RPMI8226 (cell line): ENCODE measurements around the gene HSDL2.
"Not testable (repeated sequence)": the region's sequence is repeated elsewhere in the genome, so short reads cannot be mapped to it uniquely, and the experiment has no call there.

Source experiments
- DNase-seq: peaks from one replicate; pipeline ENCODE4 v3.0.0-alpha.2; 2015

HSDL2 gene

DNA sequence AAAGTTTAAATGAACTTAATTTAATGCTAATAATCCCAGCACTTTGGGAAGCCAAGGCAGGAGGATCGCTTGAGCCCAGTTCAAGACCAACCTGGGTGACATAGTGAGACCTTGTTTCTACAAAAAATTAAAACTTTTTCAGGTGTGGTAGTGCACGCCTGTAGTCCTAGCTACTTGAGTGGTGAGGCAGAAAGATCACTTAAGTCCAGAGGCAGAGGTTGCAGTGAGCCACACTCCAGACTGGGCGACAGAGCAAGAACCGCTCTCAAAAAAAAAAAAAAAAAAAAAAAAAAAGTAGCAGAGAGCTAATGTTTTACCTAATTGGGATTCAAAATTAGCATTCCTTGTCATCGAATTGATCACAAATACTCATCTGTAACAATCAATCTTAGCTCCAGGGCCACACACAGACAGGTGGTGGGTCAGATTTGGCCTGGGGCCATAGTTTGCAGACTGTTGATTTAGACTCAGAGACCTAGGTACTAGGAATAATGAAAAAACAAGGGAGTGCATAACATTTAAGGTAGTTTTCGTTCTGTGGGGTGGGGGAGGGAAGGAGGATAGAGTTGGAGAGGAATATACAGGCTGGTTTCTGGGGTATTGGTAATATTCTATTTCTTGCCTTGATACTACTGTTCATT is 21.4 kb downstream of the HSDL2 start:
- DNase-seq, result no peak

DNA sequence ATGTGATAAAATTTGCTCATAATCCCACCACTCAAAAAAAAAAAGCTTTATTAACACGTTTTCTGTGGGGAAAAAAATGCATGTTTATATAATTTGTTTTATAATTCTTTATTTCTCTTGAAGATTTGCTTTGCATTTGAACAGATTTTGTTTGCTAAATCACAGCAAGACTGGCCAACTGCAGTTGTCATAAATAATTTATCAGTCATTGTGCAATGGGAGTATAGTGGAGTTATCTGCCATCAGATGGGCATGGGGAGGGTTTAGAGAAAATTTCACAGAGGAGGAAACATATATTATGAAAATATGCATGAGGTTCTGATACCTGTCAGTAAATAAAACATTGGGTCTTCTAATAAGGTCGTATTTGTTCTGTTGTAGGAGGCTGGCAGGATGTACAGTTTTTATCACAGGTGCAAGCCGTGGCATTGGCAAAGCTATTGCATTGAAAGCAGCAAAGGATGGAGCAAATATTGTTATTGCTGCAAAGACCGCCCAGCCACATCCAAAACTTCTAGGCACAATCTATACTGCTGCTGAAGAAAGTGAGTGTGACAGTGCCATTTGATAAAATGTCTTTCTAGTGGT is 23.8 kb downstream of the HSDL2 start:
- no peak for DNase-seq

GRCh38 chr9:112404508-112404932 is 24.6 kb downstream of the HSDL2 start:
- DNase-seq, result no peak

DNA sequence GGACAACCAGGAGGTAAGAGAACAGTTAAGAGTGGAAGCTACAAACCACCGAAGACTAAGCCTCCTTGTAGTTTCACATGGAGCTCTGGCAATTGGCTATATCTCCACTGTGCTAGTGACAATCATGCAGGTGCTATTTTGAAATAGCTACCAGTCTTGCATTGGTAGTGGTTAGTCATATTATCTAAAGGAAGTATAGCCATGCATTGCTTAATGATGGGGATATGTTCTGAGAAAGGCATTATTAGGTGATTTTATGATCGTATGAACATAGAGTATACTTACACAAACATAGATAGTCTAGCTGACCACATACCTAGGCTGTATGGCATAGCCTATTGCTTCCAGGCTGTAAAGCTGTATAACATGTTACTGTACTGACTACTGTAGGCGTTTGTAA is 28.4 kb downstream of the HSDL2 start:
- no peak for DNase-seq

GRCh38 chr9:112408819-112409218 is 28.9 kb downstream of the HSDL2 start:
- DNase-seq, result no peak

DNA sequence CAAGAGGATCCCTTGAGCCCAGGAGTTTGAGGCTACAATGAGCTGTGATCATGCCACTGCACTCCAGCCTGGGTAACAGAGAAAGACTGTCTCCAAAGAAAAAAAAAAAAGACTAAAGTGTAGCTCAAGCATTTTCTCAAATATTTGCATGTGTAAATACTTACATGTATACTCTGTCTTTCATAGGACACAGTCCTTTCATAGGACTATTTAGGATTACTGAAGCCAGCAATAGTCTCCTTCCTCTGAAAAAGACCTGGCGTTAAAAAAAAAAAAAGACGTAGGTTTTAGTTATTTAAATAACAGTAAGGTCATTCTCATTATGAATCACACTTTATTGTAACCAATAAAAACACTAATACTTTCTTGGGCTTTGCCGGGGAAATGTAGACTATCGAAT is 29.9 kb downstream of the HSDL2 start:
- DNase-seq, result no peak

DNA sequence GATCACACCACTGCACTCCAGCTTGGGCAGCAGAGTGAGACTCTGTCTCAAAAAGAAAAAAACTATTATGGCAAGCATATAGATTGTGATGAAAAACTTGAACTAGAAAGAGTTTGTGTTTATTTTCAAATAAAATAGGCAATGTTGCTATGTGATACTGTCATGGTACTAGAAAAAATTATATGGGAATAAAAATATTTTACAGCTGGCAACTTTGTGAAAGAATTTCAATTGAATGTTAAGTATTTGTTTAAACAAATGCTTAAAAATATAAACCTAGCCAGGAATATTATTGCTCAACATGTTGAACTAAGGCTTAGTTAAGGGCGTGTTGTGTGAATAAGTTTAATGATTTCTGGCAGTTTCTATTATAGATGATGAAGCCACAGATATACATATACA is 31.7 kb downstream of the HSDL2 start:
- DNase-seq, result no peak

DNA sequence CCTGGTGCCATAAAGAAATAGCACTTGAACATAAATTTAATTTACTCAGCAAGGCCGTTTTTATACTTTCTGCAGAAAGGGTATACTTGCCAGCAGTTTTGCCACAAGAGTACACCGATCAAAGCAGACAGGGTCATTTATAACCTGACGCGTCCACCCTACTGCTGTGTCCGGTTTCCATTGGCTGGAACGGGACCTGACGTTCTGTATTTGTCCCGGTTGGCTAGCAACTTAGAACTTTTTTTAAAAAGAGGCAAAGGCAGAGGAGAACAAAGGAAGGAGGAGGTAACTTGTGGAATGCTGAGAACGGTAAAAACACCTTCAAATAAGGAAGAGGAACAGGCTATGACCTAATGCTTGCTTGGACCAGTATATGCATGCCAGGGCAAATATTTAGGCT is 33.8 kb downstream of the HSDL2 start:
- not testable (repeated sequence) for DNase-seq

- no peak for DNase-seq
Observed at GRCh38 chr9:112420208-112420607, 40.3 kb downstream of the HSDL2 start.

- DNase-seq, result no peak
Observed at GRCh38 chr9:112421771-112422222, 41.9 kb downstream of the HSDL2 start.

- no peak for DNase-seq
Observed at GRCh38 chr9:112422417-112423148, 42.7 kb downstream of the HSDL2 start.

GRCh38 chr9:112430006-112430522 is 50.2 kb downstream of the HSDL2 start:
- no peak for DNase-seq

GRCh38 chr9:112433499-112434392 is 53.8 kb downstream of the HSDL2 start:
- no peak for DNase-seq

GRCh38 chr9:112434487-112434886 is 54.6 kb downstream of the HSDL2 start:
- DNase-seq, result no peak

GRCh38 chr9:112437406-112437805 is 57.5 kb downstream of the HSDL2 start:
- DNase-seq, result no peak

DNA sequence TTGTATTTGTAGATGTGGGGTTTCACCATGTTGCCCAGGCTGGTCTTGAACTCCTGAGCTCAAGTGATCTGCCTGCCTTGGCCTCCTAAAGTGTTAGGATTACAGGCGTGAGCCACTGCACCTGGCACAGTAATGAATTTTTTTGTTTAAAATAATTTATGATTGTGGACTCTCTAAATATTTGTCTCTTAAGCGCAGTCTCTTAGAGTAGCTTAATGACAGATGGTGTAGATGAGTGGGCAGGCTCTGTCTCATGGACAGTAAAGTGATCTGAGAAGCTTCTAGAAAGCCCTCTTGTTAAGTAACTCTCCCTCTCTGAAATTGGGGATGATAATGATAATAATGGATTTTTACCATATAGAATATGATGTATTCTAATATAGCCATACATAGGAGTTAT is 59.3 kb downstream of the HSDL2 start:
- DNase-seq, result no peak

DNA sequence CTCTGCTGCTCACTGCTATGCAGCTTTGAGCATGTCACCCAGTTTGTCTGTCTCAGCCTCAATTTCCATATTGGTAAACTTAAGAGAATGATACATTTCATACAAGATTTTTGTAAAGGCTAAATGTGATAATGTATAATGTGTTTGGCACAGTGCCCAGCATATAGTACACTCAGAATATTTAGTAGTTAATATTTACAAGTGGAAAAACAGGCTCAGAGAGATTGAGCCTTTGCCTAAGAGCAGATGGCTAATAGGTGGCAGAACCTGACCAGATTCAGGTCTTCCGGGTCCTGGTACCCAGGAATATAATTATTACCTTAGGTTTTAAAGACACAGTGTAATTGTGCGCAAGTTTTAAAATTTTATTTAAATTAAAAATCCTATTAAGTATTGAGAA is 59.9 kb downstream of the HSDL2 start:
- DNase-seq, result no peak

DNA sequence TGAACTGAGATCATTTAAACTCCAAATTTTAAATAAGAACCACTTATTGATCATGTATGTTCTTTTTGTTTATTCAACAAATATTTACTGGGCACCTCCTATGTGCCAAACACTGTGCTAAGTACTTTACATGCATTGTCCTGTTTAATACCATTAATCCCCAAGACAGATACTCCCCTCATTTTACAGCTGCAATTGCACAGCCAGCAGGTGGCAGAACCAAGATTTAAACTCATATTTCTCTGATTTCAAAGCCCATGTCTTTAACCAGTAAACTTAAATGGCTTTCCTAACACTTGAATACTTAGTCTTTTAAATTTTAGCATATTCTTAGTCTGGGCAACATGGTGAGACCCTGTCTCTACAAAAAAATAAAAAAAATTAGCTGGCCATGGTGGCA is 63.3 kb downstream of the HSDL2 start:
- DNase-seq, result peak; percentile 3

DNA sequence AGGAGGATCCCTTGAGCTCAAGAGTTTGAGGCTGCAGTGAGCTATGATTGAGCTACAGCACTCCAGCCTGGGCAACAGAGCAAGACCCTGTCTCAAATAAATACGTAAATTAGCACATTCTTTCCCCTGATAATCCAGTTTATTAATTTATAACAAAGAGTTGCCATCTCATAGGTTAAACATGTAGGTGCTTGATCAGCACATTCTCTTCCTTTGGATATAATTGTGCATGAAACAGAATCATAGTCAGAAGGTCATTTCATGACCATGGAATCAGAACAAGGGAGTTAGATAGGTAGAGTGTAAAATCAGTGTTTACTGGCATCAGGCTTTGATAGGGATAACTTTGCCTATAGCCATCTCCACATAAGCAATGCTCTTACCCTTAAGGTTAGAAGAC is 63.7 kb downstream of the HSDL2 start:
- no peak for DNase-seq

GRCh38 chr9:112445196-112445595 is 65.3 kb downstream of the HSDL2 start:
- DNase-seq, result no peak

GRCh38 chr9:112446080-112446479 is 66.2 kb downstream of the HSDL2 start:
- DNase-seq, result peak; percentile 28

- DNase-seq, result no peak
Observed at GRCh38 chr9:112446526-112446925, 66.6 kb downstream of the HSDL2 start.

DNA sequence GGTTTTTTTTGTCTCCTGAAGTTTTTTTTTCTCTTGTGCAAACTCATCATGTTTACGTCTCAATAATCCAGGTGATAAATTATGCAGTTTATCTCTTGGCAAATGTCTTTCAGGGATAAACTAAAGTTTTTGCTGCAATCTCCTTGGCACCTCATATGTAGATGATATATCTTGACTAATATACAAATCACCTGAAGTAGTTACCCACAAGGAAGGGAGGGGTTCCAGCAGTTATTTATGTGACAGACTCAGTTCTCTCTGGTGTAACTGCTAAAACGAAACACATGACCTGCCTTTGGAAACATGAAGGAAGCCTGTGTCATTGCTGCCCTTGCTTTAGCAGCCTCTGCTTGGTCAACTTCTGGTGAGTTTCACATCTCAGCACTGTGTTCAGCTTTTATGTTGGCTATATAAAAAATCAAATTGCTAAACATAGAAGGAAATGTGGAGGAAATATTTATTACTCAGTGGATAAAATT is 67.4 kb downstream of the HSDL2 start:
- DNase-seq, result peak; percentile 25
